AG08395 (cell line): ENCODE data around the gene ATP10D.
A peak's percentile ranks its signal among the peaks of the same experiment; 100 is the strongest.

ENCODE experiments used
- DNase-seq: peaks from one replicate; pipeline ENCODE4 v3.0.0; 2012; ENCODE audit warnings: mixed read lengths, low spot score

Gene ATP10D

DNA sequence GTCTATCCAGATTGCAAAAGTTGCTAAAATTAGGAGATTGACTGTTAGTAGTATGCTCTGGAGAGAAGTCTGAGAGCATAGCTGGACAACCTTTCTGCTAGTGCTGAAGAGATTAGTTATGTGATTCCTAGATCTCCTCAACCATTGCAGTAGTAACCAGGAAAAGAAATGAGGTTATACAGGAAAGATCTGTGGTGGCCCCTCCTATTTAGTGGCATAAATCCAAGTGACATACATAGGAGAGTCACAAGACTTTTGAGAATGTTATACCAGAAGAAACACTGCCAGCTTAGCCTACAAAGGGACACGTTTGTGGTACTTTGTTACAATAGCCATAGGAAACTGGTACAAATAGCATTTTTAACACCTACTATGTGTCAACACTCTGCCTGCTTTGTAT is 105.2 kb downstream of the ATP10D start:
- no peak for DNase-seq

- DNase-seq: no peak
Measured at GRCh38 chr4:47597696-47598095, 112.6 kb downstream of the ATP10D start.

DNA sequence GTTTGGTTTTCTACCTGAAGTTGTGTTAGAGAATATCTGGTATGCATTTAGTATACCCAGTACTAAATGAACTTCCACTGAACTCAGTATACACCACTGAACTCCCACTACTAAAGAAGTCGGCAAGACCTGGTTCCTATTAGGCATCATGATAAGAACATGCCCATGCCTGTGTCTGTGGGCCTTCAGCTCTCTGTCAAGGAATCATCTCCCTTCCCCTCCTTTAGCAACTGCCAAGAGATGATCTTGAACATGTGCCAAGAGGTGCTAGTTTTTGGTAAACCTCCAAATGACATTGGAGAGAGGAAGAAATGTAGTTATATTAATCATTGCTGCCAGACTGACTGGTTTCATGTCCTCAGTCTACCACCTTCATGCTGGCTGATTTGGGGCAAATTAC is 113.2 kb downstream of the ATP10D start:
- no peak for DNase-seq

DNA sequence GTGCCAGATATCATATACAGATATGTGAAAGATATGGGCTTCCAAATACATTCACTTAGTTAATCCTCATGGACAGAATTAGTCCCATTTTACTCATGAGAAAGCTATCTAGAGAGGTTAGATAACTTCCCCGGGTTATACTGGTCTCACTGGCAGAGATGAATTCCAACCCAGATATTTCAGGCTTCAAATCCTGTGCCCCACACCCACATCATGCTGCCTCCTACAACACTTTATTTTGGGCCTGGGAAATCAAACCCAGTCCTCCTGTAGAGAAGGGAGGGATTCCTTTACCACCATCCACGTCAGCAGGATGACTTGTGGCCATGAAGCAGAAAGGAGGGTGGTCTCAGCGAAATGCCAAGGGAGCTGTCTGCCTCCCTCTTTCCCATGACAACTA is 113.8 kb downstream of the ATP10D start:
- DNase-seq: no peak

- DNase-seq: no peak
Measured at GRCh38 chr4:47606482-47606881, 121.4 kb downstream of the ATP10D start.

DNA sequence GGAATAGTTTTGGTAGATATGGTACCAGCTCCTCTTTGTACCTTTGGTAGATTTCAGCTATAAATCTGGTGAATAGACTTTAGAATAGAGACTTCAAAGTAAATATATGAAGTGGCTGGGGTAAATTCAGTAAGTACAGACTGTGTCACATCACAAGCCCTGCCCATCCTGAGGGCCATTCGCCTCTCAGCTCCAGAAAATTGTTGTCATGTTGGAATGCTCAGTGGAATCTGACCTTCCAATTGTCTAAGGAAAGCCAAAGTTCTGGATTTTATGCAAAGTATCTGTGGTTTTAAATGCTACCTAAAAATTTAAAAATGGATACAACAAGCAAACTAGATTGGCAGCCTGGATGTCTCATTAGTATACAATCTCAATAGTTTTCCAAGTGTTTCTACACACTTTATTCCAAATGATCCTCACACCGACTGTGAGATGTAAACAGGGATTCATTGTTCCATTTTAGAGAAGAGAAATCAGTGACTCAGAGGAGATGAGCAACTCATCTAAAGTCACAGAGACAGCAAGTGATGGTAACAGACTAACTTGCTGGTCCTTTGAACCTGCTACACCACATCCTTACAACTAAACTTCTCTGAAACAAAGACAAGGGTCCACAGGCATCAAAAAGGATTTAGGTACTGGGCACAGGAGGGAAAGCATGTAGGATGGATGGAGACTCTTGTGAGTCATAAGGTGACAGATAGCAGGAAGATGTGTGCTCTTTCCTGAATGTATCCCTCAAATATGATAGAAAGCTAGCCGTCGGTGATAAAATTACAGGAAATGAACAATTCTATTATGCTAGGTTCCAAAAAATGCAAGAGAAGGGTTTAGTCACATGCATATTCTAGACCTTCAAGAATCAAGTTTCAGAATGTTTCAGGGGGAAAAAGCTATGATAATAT is 127.3 kb downstream of the ATP10D start:
- DNase-seq: no peak

DNA sequence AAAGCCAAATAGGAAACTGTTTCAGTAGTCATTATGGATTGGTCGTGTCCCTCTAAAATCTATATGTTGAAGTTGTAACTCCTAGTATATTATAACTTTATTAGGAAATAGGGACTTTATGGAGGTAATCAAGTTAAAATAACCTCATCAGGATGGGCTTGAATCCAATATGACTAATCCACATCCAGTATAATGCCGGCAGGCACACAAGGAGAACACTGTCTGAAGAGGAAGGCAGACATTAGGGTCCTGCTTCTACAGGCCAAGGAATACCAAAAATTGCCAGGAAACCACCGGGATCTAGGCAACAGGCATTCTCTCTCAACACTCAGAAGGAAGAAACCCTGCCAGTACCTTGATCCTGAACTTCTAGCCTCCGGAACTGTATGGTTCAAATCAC is 130.3 kb downstream of the ATP10D start:
- no peak for DNase-seq

- DNase-seq: no peak
Measured at GRCh38 chr4:47617607-47618006, 132.5 kb downstream of the ATP10D start.

DNA sequence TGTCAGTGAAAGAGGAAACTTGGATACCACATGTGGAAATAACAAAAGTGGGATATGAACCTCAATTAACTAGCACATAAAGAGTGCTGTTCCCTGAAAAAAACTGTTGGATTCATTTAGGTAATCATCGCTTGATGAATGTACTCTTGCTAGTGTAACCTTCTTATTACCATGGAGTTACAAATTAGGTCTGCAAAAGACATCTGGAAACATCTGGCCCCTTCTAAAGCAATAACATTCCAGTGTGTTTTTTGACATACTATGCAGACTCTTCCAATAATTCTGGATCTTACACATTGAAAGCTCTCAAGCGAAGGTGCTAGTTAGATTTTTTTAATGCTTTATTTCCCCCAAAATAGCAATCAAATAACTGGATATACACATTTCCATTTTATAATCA is 134.6 kb downstream of the ATP10D start:
- no peak for DNase-seq

DNA sequence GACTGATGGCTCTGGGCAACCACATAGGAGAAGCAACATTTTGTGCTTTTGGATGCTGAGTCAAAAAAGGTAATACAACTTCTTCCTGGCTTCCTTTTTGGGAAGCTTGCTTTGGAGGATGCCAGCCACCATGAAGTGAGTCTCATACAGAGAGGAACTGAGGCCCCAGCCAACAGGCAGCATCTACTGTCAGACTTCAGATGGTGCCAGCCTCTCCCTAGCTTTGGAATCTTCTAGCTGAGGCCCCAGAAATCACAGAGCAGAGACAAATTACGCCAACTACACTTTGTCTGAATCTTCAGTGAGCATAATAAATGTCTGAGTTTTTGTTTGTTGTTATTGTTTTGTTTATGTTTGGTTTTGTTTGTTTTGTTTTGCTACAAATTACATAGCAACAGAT is 136.1 kb downstream of the ATP10D start:
- DNase-seq: no peak

DNA sequence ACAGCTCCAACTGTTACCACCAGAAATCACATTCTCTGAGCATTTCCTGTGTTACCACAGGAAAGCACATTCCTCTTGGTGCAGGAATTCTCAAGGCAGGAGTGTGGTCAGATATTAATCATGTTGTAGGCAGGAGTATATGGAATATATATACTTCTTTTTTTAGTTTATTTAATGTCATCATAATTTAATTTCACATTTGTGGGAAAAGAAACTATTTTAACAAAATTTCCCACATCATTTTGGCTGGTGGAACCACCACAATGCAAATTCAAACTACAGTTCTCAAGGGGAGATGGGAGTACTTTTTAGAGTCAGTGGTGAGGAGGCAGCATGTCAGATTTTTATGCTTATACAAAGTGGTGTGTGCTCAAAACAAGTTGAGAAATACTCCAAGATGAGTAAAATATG is 139.0 kb downstream of the ATP10D start:
- peak; percentile 60 for DNase-seq

DNA sequence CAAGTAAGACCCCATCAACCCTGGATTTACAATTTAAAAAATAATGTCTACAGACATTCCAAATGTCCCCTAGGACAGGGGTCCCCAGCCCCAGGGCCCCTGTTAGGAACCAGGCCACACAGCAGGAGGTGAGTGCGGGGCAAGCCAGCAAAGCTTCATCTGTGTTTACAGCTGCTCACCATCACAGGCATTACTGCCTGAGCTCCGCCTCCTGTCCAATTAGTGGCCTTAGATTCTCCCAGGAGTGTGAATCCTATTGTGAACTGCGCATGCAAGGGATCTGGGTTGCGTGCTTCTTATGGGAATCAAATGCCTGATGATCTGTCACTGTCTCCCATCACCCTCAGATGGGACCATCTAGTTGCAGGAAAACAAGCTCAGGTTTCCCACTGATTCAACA is 146.1 kb downstream of the ATP10D start:
- no peak for DNase-seq

GRCh38 chr4:47639531-47639930 is 154.5 kb downstream of the ATP10D start:
- no peak for DNase-seq

- no peak for DNase-seq
Measured at GRCh38 chr4:47640911-47641310, 155.8 kb downstream of the ATP10D start.

DNA sequence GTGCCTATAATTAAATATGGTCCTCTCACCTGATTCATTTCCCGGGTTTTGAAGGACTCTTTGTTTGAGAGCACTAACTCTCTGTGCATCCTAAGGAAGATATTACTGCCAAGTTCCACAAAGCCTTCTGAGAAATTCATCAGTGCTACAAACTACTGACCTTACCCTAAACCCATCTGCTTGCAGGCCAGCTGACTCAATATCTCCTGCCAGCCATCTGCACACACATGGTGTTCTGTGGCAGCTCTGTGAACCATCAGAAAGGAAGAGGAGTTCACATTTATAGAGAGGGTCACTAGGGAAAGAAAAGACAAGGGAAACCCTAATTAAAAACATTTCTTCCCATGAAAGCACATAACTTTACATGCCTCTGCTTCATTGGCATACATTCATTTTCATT is 156.7 kb downstream of the ATP10D start:
- no peak for DNase-seq

DNA sequence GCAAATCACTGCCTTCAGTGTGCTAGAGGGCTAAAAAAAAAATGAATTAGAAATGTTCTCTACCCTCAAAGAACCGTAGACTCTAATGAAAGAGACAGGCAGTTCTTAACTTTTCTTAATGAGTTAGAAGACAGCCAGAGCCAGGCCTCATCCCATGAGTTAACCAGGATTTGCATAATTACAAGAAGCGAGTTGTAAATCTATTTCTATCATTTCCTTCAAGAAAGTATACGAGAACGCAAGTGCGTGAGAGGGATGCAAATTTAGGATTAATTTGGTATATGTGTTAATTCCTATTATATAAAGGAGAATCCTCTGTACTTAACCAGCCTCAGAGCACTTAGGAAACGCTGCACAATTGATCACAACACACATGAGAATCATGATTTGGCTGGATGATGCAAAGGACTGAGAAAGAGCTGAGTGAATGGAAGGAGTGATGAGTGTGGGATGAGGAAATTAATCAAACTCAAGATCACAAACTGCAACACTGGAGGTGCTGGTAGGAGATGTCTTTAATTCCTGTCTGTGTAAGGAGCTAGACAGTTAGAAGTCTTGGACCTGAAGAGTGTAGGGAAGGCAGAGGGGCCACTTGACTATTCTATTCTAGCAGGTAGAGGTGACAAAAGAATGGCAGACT is 157.2 kb downstream of the ATP10D start:
- no peak for DNase-seq
